HK-2 (cell line): ENCODE measurements around the gene CTSZ.

ENCODE experiments used
- DNase-seq: peaks from one replicate; pipeline ENCODE4 v3.0.0-alpha.2; 2018; ENCODE audit not compliant: unreplicated experiment

Gene CTSZ

GRCh38 chr20:59031564-59032022 is 24.5 kb upstream of the CTSZ start:
- no peak for DNase-seq

GRCh38 chr20:59030911-59031563 is 24.0 kb upstream of the CTSZ start:
- no peak for DNase-seq

GRCh38 chr20:59028812-59029211 is 21.8 kb upstream of the CTSZ start:
- DNase-seq, result no peak

GRCh38 chr20:59027741-59028320 is 20.8 kb upstream of the CTSZ start:
- no peak for DNase-seq

GRCh38 chr20:59026904-59027740 is 20.1 kb upstream of the CTSZ start:
- no peak for DNase-seq

- no peak for DNase-seq
Observed at GRCh38 chr20:59025511-59025910, 18.5 kb upstream of the CTSZ start.

GRCh38 chr20:59025086-59025485 is 18.0 kb upstream of the CTSZ start:
- no peak for DNase-seq

GRCh38 chr20:59024111-59024530 is 17.1 kb upstream of the CTSZ start:
- no peak for DNase-seq

GRCh38 chr20:59023616-59024015 is 16.6 kb upstream of the CTSZ start:
- DNase-seq, result no peak

- no peak for DNase-seq
Observed at GRCh38 chr20:59022754-59023153, 15.7 kb upstream of the CTSZ start.

GRCh38 chr20:59020938-59021551 is 14.0 kb upstream of the CTSZ start:
- DNase-seq, result no peak

- no peak for DNase-seq
Observed at GRCh38 chr20:59019217-59019616, 12.2 kb upstream of the CTSZ start, which contains the start of gene TUBB1. Gene TUBB1, plus strand, starts transcription at chr20:59019429. Its CDS starts 94 bp downstream, at chr20:59019523.

GRCh38 chr20:59018817-59019216 is 11.8 kb upstream of the CTSZ start:
- no peak for DNase-seq

GRCh38 chr20:59017493-59018231 is 10.6 kb upstream of the CTSZ start:
- DNase-seq, result no peak

GRCh38 chr20:59016795-59017492 is 9.9 kb upstream of the CTSZ start:
- no peak for DNase-seq

- no peak for DNase-seq
Observed at GRCh38 chr20:59015812-59016711, 9.0 kb upstream of the CTSZ start.

GRCh38 chr20:59015411-59015810 is 8.4 kb upstream of the CTSZ start:
- DNase-seq, result no peak

GRCh38 chr20:59014680-59015389 is 7.8 kb upstream of the CTSZ start:
- no peak for DNase-seq

- DNase-seq, result no peak
Observed at GRCh38 chr20:59013959-59014608, 7.0 kb upstream of the CTSZ start.
